Germinal center (tissue), 1 donor: ENCODE data around the gene MRPL12.

Source experiments
- DNase-seq: peaks from one replicate; pipeline ENCODE4 v3.0.0; 2012; ENCODE audit warnings: mixed read lengths, low spot score

Gene MRPL12

DNA sequence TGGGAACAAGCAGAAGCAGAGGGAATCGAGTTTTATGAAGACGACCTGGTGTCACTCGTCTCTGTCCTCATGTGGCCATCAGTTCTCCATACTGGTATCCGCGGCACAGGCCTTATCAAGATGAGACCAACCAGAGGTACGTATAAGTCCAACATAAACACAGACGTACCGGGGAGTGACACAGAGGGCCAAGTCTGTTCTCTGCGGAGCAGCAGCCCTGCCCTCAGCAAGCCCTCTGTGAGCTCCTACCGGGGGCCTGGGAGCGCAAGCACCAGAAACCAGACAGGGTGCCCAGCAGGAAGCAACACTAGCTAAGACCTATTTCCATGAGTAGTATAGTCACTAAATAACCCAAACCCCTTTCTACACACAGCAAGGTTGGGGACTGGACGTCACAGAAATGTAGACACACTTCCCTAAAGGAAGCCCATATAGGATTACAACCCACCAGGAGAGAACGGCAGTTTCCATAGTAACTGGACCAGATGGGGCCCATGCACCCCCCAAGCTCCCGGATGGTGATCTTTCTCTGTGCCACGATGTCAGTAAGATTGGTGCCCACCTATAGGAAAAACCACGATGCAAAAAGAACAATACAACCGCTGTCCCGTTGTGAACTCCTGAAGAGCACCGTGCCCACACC is 20.5 kb upstream of the MRPL12 start:
- DNase-seq: no peak

DNA sequence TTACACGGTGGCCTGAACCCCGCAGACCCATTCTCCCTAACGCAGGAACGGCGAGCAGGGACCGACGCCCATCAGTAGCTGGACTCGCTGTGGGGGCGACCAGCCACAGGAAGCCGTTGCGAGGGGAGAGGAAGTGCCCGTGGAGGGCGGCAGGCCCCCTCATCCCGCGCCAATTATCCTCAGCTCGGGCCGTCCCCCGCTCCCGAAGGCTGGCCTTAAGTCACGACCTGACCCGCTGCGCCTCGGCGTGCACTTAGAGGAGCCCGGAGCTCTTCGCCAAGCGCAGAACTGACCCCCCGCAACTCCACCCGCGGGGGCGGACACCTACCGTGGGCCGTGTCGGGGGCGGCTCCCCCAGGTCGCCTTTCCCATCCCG is 20.0 kb upstream of the MRPL12 start:
- no peak for DNase-seq

DNA sequence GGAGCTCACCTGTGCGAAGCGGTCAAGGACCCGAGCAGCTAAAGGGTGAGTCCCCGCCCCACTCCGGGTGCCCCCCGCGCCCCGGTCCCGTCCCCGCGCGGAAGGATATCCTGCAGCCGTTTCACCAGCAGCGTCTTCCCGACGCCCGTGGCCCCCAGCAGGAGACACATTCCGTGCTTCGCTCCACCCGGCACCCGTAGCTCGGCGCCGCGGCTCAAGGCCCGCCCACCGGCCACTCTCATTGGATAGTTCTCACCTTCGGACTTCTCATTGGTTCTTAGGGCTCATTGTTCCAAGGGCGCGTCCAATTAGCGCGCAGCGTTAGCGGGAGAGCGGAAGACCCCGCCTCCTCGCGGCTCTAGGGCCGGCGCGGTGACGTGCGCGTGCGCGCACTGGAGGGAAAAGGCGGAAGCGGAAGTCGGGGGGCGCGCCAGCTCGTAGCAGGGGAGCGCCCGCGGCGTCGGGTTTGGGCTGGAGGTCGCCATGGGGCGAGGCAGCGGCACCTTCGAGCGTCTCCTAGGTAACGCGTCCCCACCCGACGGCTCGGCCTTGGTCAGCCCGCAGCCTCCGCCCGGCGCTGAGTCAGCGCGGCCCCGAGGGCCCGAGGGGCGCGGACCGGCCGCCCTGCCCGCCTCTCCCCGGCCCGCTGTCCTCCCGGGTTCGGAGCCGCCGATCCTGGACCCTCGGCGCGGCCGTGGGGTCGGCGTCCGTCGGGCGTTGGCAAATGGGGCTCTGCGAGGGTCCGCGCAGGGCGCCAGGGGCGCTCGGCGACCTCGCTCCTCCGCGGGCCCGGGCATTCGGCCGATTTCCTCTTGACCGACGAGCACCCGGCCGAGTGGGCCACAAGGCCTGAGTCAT is 19.4 kb upstream of the MRPL12 start, which contains the start of the genes ARL16 and HGS:
ARL16 (minus strand) TSS at position 214 of the 858 bp plus-strand sequence; CDS start at position 170, 44 bp downstream.
HGS (plus strand) TSS at position 428 of the 858 bp plus-strand sequence; CDS start at position 484, 56 bp downstream.
- peak; percentile 100 for DNase-seq

DNA sequence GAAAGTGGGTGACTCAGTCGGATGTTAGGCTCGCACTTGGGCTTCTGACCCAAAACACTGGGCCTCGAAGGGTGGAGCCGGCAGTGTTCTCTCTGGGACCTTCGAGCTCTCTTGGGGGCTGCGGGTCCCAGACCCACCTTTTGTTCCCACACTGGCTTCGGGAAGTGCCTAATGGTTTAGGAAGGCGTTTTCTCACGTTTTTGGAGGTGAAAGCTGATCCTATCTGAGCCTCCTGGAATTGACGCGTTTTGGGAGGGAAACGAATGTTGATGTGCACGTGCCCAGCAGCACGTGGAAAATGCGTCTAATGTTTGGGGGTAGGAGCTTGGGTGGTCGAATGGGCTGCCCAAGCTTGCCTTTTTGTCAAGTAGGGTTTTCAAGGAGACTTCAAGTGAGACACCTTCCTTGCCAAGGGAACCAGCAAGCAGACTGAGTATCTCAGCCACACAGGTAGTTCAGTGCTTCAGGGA is 18.7 kb upstream of the MRPL12 start:
- no peak for DNase-seq

DNA sequence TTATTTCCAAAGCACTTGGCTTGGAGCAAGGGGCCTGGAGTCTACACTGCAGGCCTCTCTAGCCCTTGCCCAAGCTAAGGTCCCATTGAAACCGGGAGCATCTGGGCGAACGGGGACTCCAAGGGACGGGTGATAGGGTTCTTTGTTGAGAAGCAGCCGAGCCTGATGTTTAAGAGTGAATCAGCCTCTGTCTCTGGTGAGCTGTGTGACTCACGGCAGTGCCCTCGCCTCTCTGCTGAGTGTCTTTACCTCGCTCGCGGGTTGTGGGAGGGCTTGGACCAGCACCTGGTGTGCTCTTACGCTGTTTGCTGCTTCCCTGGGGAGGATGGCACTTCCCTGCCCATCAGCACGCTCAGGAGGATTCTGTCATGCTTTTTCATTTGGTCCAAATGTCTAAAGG is 18.1 kb upstream of the MRPL12 start:
- DNase-seq: no peak

DNA sequence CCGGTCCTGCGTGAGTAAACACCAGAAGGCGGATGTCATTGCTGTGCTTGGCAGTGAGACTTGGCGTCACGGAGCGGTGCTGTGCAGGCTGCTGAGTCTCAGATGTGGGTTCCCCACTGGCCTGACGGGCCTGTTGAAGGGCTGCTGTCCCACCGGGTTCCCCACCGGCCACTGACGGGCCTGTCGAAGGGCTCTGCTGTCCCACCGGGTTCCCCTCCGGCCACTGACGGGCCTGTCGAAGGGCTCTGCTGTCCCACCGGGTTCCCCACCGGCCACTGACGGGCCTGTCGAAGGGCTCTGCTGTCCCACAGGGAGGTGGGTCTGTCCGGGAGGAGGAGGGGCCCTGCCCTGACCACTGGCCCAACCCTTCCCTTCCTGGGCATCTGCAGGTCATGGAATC is 16.6 kb upstream of the MRPL12 start:
- no peak for DNase-seq

DNA sequence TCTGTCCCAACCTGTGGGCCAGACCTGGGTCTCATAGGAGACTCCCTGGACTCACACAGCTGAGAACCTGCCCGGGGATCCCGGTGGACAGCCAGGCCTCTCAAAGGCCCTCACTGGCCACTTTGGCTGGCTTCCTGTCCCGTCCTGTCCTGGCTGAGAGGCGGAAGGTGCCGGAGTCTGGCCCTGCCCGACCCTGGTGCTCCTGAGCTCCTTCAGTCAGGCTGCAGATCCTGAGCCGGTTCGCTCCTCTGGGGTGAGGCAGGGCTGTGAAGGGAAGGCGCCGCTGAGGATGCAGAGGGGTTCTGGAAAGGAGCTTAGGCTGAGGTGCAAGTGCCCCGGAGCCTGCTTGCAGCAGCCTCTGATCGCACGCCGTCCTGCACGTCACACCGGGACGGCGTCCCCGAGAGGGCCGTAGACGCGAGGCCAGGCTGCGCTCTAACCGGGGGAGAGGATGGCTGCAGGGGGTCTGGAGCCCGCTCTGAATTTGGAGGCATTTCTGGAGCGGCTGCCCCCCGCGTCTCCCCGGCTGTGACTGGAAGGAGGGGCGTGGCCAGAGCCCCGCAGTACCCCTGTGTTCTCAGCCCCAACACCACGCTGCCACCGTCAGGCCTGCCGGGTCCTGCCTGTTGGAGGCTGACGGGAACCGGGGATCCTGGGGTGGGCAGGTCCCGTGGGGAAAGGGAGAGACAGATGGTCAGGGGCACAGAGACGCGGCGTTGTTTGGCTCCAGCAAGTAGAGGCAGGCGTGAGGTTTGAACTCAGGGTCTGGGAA is 15.2 kb upstream of the MRPL12 start:
- DNase-seq: no peak

DNA sequence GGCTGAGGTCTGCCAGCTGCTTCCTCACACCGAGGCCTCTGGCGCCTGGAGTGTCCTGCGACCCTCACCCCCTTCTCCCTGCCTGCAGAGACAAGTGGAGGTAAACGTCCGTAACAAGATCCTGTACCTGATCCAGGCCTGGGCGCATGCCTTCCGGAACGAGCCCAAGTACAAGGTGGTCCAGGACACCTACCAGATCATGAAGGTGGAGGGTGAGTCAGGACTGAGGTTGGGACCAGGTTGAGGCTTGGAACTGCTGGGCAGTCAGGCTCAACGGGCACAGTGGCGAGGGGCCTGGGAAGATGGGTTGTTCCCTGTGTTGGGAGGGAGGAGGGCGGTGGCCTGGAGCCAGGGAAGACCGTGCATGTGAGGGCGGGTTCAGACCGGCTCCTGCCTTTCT is 14.6 kb upstream of the MRPL12 start:
- DNase-seq: no peak

DNA sequence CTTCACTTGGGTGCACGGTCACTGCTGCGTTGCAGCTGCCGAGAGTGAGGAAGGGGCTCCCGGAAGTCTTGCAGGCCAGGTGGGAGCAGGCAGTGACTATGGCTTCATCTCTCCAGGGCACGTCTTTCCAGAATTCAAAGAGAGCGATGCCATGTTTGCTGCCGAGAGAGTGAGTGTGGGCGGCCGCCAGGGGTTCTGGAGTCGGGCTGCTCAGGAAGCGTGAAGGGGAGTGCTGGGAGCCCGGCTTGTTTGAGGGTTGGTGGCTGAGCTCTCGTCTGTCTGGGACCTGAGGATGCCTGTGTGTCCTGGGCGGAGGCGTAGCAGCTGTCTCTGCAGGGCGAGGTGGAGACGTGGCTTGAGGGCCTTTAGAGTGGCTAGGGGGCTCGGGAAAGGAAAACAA is 13.1 kb upstream of the MRPL12 start:
- DNase-seq: no peak

DNA sequence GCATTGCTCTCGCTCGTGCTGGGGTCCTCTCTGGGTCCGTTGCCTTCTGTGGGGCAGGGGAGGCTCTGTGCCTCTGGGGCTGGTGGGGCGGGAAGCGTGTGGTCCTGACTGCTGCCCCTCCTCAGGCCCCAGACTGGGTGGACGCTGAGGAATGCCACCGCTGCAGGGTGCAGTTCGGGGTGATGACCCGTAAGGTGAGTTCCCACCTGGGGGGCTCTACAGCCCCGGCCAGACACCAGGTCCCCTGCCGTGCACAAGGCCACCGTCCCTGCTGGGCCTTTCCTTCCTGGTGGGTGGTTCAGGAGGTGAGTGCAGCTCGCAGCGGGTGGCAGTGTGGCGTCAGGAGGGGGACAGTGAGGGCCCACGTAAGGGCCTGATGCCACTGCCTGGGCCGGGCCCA is 12.6 kb upstream of the MRPL12 start:
- no peak for DNase-seq

DNA sequence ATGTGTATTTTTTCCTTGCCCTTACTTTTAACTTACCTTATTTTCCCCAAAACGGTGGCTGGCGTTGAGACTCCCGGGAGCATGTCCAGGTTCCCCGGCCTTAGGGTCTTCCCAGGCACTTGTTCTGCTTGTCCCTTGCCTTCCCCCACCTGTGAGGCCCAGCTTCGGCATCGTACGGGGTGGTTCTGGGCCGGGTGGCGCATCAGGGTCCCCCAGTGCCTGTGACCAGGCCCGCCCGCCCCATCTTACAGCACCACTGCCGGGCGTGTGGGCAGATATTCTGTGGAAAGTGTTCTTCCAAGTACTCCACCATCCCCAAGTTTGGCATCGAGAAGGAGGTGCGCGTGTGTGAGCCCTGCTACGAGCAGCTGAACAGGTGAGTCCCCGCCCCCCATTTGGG is 12.0 kb upstream of the MRPL12 start:
- no peak for DNase-seq

DNA sequence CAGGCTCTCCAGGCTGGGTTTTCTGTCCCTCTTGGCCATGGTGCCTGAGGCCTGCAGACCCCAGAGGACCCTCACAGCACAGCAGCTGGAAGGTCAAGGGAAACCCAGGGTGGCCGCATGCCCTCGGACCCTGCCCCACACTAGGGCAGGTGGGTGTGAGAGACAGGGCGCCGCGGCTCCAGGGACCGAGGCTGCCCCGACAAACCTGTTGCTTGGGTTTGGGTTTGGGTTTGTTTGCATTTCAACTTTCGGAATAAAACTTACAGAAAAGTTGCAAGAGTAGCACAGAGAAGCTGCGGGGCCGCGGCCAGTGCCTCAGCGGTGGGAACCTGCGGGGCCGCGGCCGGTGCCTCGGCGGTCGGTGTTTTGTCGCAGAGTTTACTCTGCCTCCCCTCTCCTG is 11.6 kb upstream of the MRPL12 start:
- DNase-seq: no peak

DNA sequence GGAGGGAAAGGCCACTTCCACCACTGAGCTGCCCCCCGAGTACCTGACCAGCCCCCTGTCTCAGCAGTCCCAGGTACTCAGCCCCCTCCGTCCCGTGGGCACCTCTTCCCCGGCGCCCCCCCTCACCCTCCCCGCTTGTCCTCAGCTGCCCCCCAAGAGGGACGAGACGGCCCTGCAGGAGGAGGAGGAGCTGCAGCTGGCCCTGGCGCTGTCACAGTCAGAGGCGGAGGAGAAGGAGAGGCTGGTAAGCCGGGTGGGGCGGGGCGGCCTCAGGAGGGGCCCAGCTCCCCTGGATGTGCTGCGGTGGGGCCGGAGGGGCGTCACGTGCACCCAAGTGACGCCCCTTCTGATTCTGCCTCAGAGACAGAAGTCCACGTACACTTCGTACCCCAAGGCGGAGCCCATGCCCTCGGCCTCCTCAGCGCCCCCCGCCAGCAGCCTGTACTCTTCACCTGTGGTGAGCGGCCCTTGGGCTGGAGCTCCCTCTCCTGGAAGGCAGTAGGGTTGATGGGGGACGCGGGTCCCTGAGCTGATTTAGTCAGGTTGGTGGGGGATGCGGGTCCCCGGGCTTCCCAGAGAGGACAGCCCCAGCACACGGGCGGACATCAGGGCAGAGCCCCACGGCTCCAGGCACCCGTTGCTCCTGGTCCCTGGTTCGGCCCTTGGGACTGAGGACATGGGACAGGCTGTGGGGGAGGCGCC is 9.5 kb upstream of the MRPL12 start:
- no peak for DNase-seq

DNA sequence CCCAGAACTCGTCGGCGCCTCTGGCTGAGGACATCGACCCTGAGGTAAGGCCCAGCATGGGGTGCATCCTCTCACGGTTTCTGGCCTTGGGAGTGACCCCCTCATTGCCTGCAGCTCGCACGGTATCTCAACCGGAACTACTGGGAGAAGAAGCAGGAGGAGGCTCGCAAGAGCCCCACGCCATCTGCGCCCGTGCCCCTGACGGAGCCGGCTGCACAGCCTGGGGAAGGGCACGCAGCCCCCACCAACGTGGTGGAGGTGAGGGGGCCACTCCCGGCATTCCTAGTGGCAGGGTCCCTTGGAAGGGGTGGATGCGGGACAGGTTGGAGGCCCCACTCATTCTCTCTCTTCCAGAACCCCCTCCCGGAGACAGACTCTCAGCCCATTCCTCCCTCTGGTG is 8.4 kb upstream of the MRPL12 start:
- DNase-seq: no peak

DNA sequence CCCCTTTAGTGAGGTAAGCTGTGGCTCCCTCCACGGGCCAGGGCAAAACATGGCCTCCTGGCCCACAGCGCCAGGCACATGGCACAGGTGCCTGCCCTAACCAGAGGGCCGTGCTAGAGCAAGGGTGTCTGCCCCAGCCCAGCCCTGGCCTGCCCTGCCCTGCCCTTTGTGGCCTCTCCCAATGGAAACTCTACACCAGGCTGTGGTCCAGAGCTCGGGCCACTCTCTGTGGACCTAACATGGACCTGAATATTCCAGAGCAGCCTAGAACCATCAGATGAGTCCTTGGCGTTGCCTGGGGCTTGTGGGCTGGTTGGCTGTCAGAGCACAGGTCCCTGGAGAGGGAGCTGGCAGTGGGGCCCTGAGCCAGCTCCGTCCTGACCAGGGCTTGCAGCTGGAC is 8.0 kb upstream of the MRPL12 start:
- no peak for DNase-seq

DNA sequence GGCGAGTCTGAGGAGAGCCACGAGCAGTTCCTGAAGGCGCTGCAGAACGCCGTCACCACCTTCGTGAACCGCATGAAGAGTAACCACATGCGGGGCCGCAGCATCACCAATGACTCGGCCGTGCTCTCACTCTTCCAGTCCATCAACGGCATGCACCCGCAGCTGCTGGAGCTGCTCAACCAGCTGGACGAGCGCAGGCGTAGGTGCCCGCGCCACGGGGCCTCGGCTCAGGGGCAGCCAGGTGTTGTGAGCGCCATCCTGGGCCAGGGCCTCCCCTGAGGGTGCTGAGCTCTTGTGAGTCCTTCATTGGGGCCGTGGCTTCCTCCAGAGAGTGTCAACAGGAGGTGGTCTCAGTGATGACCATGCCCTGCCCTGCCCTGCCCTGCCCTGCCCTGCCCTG is 7.4 kb upstream of the MRPL12 start:
- DNase-seq: no peak

DNA sequence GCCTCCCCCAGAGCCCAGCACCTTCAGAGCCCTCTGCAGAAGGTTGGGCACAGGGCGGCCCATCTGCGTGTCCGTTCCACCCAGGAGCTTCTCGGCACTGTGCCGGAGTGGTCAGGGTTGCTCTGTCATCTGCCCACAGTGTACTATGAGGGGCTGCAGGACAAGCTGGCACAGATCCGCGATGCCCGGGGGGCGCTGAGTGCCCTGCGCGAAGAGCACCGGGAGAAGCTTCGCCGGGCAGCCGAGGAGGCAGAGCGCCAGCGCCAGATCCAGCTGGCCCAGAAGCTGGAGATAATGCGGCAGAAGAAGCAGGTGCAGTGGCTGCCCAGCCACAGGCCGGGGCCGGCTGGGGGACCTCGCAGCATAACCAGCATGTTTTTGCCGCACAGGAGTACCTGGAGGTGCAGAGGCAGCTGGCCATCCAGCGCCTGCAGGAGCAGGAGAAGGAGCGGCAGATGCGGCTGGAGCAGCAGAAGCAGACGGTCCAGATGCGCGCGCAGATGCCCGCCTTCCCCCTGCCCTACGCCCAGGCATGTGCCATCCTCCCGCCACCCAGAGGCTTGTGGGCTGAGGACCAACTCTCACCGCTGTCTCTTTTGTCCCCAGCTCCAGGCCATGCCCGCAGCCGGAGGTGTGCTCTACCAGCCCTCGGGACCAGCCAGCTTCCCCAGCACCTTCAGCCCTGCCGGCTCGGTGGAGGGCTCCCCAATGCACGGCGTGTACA is 6.8 kb upstream of the MRPL12 start:
- no peak for DNase-seq

DNA sequence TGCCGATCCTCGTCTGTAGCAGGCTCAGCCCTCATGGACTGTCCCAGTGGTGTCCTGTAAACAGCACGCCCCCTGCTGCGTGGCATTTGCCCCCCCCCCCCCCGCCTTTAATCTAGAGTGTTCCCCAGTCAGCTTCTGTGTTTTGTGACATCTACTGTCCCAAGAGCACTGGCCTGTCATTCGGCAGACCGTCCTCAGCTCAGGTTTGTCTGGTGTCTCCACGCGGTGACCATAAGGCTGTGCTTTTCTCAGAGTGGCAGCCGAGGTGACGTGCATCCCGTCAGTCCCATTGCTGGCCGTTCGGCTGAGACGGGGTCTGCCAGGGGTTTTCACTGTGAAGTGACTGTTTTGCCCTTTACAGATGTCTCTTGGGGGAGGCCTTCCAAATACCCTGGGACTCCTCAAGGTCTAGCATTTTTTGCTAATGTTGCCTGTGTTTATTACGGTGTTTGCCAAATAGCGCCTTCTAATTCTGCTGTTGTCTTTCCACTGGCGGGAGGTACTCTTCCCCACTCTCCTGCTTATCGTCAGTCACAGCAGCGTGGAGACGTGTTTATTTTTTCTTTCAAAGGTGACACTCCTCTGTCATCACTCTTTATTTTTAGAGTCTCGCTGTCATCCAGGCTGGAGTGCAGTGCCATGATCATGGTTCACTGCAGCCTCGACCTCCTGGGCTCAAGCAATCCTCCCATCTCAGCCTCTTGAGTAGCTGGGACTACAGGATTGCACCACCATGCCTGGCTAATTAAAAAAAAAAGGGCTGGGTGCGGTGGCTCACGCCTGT is 5.7 kb upstream of the MRPL12 start:
- no peak for DNase-seq

DNA sequence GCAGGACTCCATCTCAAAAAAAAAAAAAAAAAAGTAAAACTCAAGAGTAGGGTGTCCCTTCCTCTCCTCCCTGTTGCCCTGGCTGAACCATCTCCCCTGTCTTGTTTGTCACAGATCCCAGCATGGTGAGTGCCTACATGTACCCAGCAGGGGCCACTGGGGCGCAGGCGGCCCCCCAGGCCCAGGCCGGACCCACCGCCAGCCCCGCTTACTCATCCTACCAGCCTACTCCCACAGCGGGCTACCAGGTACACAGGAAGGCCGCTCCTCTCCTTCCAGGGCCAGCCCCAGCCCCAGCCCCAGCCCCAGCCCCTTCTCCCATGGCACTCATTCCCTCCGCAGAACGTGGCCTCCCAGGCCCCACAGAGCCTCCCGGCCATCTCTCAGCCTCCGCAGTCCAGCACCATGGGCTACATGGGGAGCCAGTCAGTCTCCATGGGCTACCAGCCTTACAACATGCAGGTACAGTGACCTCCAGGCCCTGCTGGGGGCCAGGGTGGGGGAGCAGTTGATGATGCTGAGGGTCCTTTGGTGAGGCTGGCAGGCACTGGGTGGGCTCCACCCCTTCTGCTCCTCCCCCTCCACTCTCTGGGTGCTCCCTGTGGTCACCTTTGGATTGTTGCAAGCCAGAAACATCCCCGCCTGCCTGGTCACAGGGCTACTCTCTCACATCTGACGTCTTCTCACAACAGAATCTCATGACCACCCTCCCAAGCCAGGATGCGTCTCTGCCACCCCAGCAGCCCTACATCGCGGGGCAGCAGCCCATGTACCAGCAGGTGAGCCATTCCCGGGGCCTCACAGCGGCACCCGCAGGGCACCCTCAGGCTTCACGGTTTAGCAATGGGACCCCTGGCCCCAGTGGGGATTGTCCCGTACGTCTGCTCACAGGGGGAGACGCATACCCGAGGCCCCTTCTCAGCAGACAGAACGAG is 2.5 kb upstream of the MRPL12 start:
- no peak for DNase-seq
